ENCODE measurements around the gene AK1. TPM values are rescaled to one million over a fixed set of nuclear protein-coding genes. Genes with fewer than 3 reads are reported as not detected.
A peak's percentile ranks its signal among the peaks of the same experiment; 100 is the strongest.
"Not testable (repeated sequence)": the region's sequence is repeated elsewhere in the genome, so short reads cannot be mapped to it uniquely, and the experiment has no call there.

Gene AK1
- total and polyA plus RNA-seq, 2 donors (not counting 3 experiments of a cell fraction or from before 2014, with no cell fraction given) = 115 to 148 TPM

DNA sequence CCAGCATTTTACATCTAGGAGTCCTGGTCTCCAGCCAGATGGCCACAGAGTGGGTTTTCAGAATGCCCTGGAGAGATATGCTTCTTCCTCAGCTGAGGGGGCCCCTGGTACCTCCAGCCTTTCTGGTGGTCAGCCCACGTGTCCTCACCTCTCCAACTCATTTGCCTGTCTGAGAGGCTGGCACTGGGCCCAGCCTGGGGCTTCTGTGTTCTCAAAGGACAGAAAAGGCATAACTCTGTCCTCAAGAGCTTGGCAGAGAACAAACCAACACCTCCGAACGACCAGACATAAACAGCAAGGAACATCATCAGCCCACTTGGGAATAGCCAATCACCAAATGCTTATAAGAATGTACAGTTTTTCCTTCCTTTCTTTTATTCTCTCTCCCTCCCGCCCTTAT lies 40.1 kb downstream of the AK1 start:
- H3K4me2 ChIP-seq (ENCODE audit: insufficient read depth, low read length) = peak overlapping the region; percentile 51
- H3K27me3 ChIP-seq (ENCODE audit: control insufficient read depth in 2 of 2, insufficient read depth in 2 of 2, low read length in 2 of 2) = no peaks in the 10 kb centered on the region
- H2AFZ ChIP-seq (ENCODE audit: low read depth, low read length) = no peak overlapping the region
- H3K4me3 ChIP-seq (replicated peaks in 1 of 3; ENCODE audit: insufficient read depth in 1 of 3, low read depth in 1 of 3, low read length in 3 of 3) = no peak overlapping the region
- H3K9me1 ChIP-seq (replicated peaks; ENCODE audit: control insufficient read depth, extremely low read depth, insufficient read depth, low read length) = no peaks in the 10 kb centered on the region
- peak overlapping the region; percentile 83 for H3K9ac ChIP-seq (replicated peaks; ENCODE audit: extremely low read depth, insufficient read depth, low read length)
- TF ChIP-seq, protein P1, sequence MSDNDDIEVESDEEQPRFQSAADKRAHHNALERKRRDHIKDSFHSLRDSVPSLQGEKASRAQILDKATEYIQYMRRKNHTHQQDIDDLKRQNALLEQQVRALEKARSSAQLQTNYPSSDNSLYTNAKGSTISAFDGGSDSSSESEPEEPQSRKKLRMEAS (IDR thresholded peaks at IDR 0.05; ENCODE audit: insufficient read depth, insufficient read length) = no peak
- TF ChIP-seq MYC (IDR thresholded peaks at IDR 0.05; ENCODE audit: low read depth, low read length) (no peak), EZH2 (IDR thresholded peaks at IDR 0.05; ENCODE audit: borderline replicate concordance, low read depth, low read length, severe bottlenecking) (no peak), JUN (IDR thresholded peaks at IDR 0.05; ENCODE audit: borderline replicate concordance, insufficient read depth, insufficient read length, low read depth) (no peak), POLR2A (IDR thresholded peaks at IDR 0.05; ENCODE audit: low read depth, low read length) (no peak), GATA2 (IDR thresholded peaks at IDR 0.05; ENCODE audit: insufficient read depth, insufficient read length, low read depth, low read length) (no peak)
- TF ChIP-seq, protein P2, sequence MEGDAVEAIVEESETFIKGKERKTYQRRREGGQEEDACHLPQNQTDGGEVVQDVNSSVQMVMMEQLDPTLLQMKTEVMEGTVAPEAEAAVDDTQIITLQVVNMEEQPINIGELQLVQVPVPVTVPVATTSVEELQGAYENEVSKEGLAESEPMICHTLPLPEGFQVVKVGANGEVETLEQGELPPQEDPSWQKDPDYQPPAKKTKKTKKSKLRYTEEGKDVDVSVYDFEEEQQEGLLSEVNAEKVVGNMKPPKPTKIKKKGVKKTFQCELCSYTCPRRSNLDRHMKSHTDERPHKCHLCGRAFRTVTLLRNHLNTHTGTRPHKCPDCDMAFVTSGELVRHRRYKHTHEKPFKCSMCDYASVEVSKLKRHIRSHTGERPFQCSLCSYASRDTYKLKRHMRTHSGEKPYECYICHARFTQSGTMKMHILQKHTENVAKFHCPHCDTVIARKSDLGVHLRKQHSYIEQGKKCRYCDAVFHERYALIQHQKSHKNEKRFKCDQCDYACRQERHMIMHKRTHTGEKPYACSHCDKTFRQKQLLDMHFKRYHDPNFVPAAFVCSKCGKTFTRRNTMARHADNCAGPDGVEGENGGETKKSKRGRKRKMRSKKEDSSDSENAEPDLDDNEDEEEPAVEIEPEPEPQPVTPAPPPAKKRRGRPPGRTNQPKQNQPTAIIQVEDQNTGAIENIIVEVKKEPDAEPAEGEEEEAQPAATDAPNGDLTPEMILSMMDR (IDR thresholded peaks at IDR 0.05; ENCODE audit: extremely low read depth in 1 of 2, insufficient read depth in 1 of 2, low read depth in 1 of 2, low read length in 2 of 2) = no peak
- intact Hi-C loops (cut with micrococcal nuclease) (no loop called here), dilution Hi-C loops (cut with MboI; ENCODE audit: extremely low pct_ligation_motif_present, low sequenced_read_pairs) (no loop called here)
- BruUV-seq (replicated peaks) = no TSS peak
- POLR2A ChIA-PET = interaction anchor here (3.1 kb wide), 1 partner anchor 16 kb away, joined by 14 read pairs; the partner anchor contains the start of gene ENG
- CTCF ChIA-PET = interaction anchor here (0.8 to 6.7 kb wide), 6 partner anchors 9 to 32 kb away, joined by 3 to 42 read pairs (median 11); partner anchors contain the start of gene ENG
- peaks cover 86% of the 10 kb centered on the region for H3K79me2 ChIP-seq (ENCODE audit: control insufficient read depth, insufficient read depth, low read length)
- no peak for DNase-seq (ENCODE audit: low read depth, low spot score)
- H3K4me1 ChIP-seq (ENCODE audit: control insufficient read depth, extremely low read depth, insufficient read depth, low read length) = peaks cover 68% of the 10 kb centered on the region
- H3K9me3 ChIP-seq (replicated peaks; ENCODE audit: control insufficient read depth, insufficient read depth, low read length) = no peaks in the 10 kb centered on the region
- FAIRE-seq = peak; percentile 50
- H3K27ac ChIP-seq (ENCODE audit: insufficient read depth, low read depth, low read length) = peak overlapping the region; percentile 98
- no peaks in the 10 kb centered on the region for H4K20me1 ChIP-seq (replicated peaks; ENCODE audit: control insufficient read depth, extremely low read depth, insufficient read depth, low read length)
- H3K36me3 ChIP-seq (ENCODE audit: control insufficient read depth in 2 of 2, extremely low read depth in 1 of 2, insufficient read depth in 2 of 2, low read length in 2 of 2) = peaks cover 19 to 27% of the 10 kb centered on the region in 2 experiments

DNA sequence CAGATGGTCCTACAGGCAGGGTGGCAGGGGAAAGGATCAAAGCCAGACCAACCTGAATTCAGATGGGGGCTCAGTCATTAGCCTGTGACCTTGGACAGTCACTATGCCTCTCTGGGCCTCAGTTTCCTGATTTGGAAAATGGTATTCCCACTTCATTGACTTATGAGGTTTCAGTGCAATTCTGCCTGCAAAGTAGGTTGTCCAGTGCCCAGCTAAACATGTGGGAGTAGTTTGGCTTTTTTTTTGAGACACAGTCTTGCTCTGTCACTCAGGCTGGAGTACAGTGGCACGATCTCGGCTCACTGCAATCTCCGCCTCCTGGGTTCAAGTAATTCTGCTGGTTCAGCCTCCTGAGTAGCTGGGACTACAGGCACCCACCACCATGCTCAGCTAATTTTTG lies 40.9 kb downstream of the AK1 start:
- Histone ChIP-seq H3K36me3 (ENCODE audit: control insufficient read depth in 2 of 2, extremely low read depth in 1 of 2, insufficient read depth in 2 of 2, low read length in 2 of 2) (peaks cover 15 to 25% of the 10 kb centered on the region in 2 experiments), H3K9ac (replicated peaks; ENCODE audit: extremely low read depth, insufficient read depth, low read length) (peak overlapping the region; percentile 83), H3K79me2 (ENCODE audit: control insufficient read depth, insufficient read depth, low read length) (peaks cover 89% of the 10 kb centered on the region), H3K27ac (ENCODE audit: insufficient read depth, low read depth, low read length) (peak overlapping the region; percentile 98), H3K4me2 (ENCODE audit: insufficient read depth, low read length) (peak overlapping the region; percentile 5), H3K4me1 (ENCODE audit: control insufficient read depth, extremely low read depth, insufficient read depth, low read length) (peaks cover 65% of the 10 kb centered on the region)
- H4K20me1 ChIP-seq (replicated peaks; ENCODE audit: control insufficient read depth, extremely low read depth, insufficient read depth, low read length); dilution Hi-C loops (cut with MboI; ENCODE audit: extremely low pct_ligation_motif_present, low sequenced_read_pairs); H3K9me3 ChIP-seq (replicated peaks; ENCODE audit: control insufficient read depth, insufficient read depth, low read length); BruUV-seq (replicated peaks); H3K9me1 ChIP-seq (replicated peaks; ENCODE audit: control insufficient read depth, extremely low read depth, insufficient read depth, low read length); FAIRE-seq; H3K4me3 ChIP-seq (replicated peaks in 1 of 3; ENCODE audit: insufficient read depth in 1 of 3, low read depth in 1 of 3, low read length in 3 of 3); intact Hi-C loops (cut with micrococcal nuclease); H2AFZ ChIP-seq (ENCODE audit: low read depth, low read length); H3K27me3 ChIP-seq (ENCODE audit: control insufficient read depth in 2 of 2, insufficient read depth in 2 of 2, low read length in 2 of 2); DNase-seq (ENCODE audit: low read depth, low spot score): not testable (repeated sequence)
- ChIA-PET CTCF (interaction anchor here (0.8 to 6.7 kb wide), 8 partner anchors 8 to 33 kb away, joined by 3 to 42 read pairs (median 8); partner anchors contain the start of gene ENG), POLR2A (interaction anchor here (3.1 kb wide), 1 partner anchor 17 kb away, joined by 14 read pairs; the partner anchor contains the start of gene ENG)

Measured in endothelial cell of umbilical vein (primary cell).